Left lung (tissue), 10 donors: Measurements from ENCODE around the gene PABPN1. TPM values are rescaled to one million over a fixed set of nuclear protein-coding genes. Genes with fewer than 3 reads are reported as not detected.

Experiments
- ATAC-seq: fragments of 200-7000 bp; cut with Tn5 transposase; one replicate; pipeline ENCODE4 v1.9.1; 2020; ENCODE audit warnings: moderate library complexity
- DNase-seq, 4 donors: peaks; one replicate each; pipeline ENCODE4 v3.0.0-alpha.2; 2013 to 2020
- H3K27ac ChIP-seq, 2 donors: fragments of 200-600 bp; sonication (generic) in 1 of 2; one replicate each; pipeline versions ENCODE4 v1.5.0 to v1.8.0; 2020 to 2021
- H3K27me3 ChIP-seq, 2 donors: fragments of 200-600 bp; sonication (generic) in 1 of 2; one replicate each; pipeline versions ENCODE4 v1.5.0 to v1.8.0; 2020 to 2021
- H3K36me3 ChIP-seq, 2 donors: fragments of 200-600 bp; sonication (generic) in 1 of 2; one replicate each; pipeline versions ENCODE4 v1.5.0 to v1.8.0; 2020 to 2021
- H3K4me1 ChIP-seq, 2 donors: fragments of 200-600 bp; one replicate each; pipeline ENCODE4 v1.8.0; 2021
- H3K4me3 ChIP-seq, 2 donors: fragments of 200-600 bp; sonication (generic) in 1 of 2; one replicate each; pipeline versions ENCODE4 v1.5.0 to v1.8.0; 2020 to 2021; ENCODE audit warnings: mild to moderate bottlenecking in 1 of 2
- H3K9me3 ChIP-seq, 2 donors: fragments of 200-600 bp; sonication (generic) in 1 of 2; one replicate each; pipeline versions ENCODE4 v1.5.0 to v1.8.0; 2020 to 2021
- intact Hi-C, 2 donors: fragments of 100-400 bp; cut with DNase I; formaldehyde crosslinking; loops; one replicate each; pipeline versions ENCODE4 v1.11.2 to v1.14.2; 2022
- polyA plus RNA-seq, 6 donors: library from polyadenylated mRNA; unstranded; fragments of 120-200 nt; gene quantifications; one replicate each; pipeline ENCODE4 v1.2.1, GENCODE V29; 2013; ENCODE audit not compliant: insufficient read length in 6 of 6
- total RNA-seq, 2 donors: library from RNA; stranded (reverse); fragmentation: NEBNext Ultra II Directional; extraction: Animal tissue kit (Norgen Biotek cat#: 25700); gene quantifications; one replicate each; pipeline ENCODE4 v1.2.1, GENCODE V29; 2021
- TF ChIP-seq, protein P1 (sequence below), 2 donors: fragments of 200-600 bp; sonication (generic) in 1 of 2; IDR thresholded peaks; one replicate each; pipeline versions ENCODE4 v1.5.0 to v1.8.0; 2021; ENCODE audit warnings: antibody characterized with exemption in 2 of 2
- donor health status: DM: no; HTN: yes; CAD: no.
- donor health status: DM: no; HTN: no; CAD: no.

PABPN1 gene
- total and polyA plus RNA-seq, 8 donors: 119 to 256 (median 198) TPM

DNA sequence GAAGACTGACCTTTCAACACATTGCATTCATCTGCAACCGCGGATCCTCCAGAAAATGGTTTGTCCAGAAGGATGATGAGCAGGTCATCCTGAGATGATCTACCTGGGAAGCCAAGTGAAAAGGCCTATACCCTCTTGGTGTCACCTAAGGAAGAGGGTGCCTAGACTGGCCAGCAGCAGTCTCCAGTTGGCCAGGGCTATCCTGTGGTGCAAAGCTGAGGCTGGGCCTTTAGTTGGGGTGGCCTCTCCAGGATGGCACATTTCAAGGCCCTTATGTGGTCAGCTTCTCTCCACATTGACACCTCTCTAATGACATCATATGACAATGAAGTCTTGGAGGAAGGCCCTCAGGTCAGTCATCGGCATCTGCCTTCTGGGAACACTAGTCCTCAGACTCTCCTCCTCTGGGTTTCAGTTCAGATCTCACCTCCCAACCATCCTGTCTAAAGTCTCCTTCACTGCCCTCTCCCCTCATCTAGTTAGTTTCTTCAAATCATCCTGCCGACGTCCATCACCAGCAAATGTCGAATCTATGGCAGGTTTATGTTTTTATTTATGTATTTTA lies 34.7 kb downstream of the PABPN1 start:
- Histone ChIP-seq H3K27me3 (peaks cover 0 to 42% of the 10 kb centered on the region in 2 donors), H3K36me3 (peaks cover 0 to 6% of the 10 kb centered on the region in 2 donors), H3K9me3 (no peaks in the 10 kb centered on the region), H3K4me1 (peaks cover 3 to 15% of the 10 kb centered on the region in 2 donors), H3K4me3 (no peak overlapping the region), H3K27ac (no peak overlapping the region)
- DNase-seq: no peak
- ATAC-seq: no peak
- TF ChIP-seq, protein P1, sequence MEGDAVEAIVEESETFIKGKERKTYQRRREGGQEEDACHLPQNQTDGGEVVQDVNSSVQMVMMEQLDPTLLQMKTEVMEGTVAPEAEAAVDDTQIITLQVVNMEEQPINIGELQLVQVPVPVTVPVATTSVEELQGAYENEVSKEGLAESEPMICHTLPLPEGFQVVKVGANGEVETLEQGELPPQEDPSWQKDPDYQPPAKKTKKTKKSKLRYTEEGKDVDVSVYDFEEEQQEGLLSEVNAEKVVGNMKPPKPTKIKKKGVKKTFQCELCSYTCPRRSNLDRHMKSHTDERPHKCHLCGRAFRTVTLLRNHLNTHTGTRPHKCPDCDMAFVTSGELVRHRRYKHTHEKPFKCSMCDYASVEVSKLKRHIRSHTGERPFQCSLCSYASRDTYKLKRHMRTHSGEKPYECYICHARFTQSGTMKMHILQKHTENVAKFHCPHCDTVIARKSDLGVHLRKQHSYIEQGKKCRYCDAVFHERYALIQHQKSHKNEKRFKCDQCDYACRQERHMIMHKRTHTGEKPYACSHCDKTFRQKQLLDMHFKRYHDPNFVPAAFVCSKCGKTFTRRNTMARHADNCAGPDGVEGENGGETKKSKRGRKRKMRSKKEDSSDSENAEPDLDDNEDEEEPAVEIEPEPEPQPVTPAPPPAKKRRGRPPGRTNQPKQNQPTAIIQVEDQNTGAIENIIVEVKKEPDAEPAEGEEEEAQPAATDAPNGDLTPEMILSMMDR (IDR thresholded peaks at IDR 0.05): no peak
- intact Hi-C loops: no loop called here

DNA sequence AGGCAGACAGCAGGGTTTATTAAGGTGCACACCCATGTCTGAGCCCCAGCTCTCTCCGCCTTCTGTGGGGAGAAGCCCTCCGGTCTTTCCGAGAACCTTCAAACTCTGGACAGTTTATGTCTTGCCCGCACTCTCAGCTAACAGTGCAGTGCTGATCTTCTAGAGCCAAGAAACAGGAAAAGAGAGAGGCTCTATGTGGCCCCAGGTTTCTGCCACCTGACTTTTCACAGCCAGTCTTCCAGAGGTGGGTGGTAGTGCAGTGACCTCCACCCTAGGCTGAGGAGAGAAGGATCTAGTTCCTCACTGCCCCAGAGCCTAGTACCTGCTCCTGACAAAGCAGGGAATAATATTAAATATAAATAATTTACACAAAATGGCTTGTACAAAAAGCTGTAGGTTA lies 35.4 kb downstream of the PABPN1 start:
- TF ChIP-seq, protein P1 (IDR thresholded peaks at IDR 0.05): no peak
- Histone ChIP-seq H3K27me3 (peaks cover 0 to 35% of the 10 kb centered on the region in 2 donors), H3K36me3 (peaks cover 0 to 6% of the 10 kb centered on the region in 2 donors), H3K9me3 (no peaks in the 10 kb centered on the region), H3K4me1 (peaks cover 2 to 12% of the 10 kb centered on the region in 2 donors), H3K4me3 (no peak overlapping the region), H3K27ac (no peak overlapping the region)
- ATAC-seq (no peak), DNase-seq (no peak)
- intact Hi-C loops: no loop called here

DNA sequence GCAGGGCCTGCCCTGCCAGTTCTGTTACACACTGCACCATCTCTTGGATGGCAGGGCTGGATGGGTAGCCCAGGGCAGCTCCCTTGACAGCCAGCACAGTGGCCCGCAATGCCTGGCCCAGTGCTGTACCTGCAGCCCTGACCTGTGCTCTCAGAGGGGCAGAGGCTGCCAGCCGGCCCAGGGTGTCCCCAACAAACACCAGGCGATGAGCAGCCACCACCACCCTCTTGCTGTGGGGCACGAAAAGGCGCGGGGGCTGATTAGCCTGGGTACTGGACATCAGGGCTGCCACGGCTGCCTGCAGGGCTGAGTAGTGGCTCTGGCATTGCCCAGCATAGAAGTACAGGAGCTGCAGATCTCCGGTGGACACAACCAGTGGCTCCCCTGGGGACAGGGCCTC lies 36.0 kb downstream of the PABPN1 start:
- H3K36me3 ChIP-seq: peaks cover 0 to 6% of the 10 kb centered on the region in 2 donors
- H3K27me3 ChIP-seq: peaks cover 0 to 30% of the 10 kb centered on the region in 2 donors
- no peak overlapping the region for H3K27ac ChIP-seq
- ATAC-seq: no peak
- H3K9me3 ChIP-seq: no peaks in the 10 kb centered on the region
- H3K4me3 ChIP-seq: no peak overlapping the region
- TF ChIP-seq, protein P1 (IDR thresholded peaks at IDR 0.05): no peak
- DNase-seq: peak in 1 of 4 donors; percentile 65
- intact Hi-C loops: no loop called here
- peaks cover 0 to 6% of the 10 kb centered on the region in 2 donors for H3K4me1 ChIP-seq

DNA sequence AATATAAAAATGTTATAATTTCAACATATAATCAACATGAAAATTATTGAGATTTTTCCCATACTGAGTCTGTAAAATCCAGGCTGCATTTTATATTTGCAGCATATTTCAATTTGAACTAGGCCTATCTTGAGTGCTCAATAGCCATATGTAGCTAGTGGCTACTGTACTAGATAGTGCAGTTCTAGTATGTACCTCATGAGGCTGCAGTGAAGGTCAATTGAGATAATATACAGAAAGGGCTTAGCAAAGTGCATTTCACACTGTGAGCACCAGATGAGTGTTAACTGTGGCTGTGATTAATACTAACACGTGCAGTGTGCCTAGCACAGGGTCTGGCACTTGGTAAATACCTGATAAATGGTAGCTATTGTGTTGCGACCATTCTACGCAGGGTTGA lies 36.8 kb downstream of the PABPN1 start:
- TF ChIP-seq, protein P1 (IDR thresholded peaks at IDR 0.05): no peak
- Histone ChIP-seq H3K27me3 (peaks cover 0 to 30% of the 10 kb centered on the region in 2 donors), H3K27ac (no peak overlapping the region), H3K4me3 (no peak overlapping the region), H3K36me3 (peaks cover 0 to 6% of the 10 kb centered on the region in 2 donors), H3K4me1 (no peaks in the 10 kb centered on the region), H3K9me3 (no peaks in the 10 kb centered on the region)
- intact Hi-C loops: no loop called here
- DNase-seq (no peak), ATAC-seq (no peak)

DNA sequence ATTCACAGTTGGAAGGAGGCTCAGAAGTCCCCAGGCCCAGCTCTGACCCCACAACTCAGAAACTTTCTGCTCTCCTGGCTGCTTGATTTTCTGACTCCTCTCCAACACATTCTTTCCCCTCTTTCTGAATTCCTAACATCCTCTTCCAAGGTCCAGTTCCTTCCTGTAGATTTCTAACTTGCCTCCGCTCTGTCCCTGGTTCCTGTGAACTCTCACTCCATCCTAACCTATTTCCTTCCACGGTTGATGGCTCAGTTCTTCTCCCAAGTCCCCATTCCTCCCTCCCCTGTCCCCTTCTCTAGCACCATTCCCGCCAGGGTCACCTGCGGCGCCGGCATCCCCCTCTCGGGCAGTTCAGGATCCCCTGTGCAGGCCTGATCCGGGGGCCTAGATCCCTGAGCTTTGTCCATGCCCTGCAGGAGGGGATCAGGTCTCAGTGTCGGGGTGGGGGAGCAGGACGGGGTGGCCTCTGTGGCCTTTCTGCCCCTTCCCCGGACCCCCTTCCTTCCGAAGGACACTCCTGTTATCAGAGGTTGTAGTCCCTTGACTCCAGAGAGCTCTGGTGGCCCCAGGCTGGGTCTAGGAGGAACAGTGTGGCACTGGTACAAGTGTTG lies 37.4 kb downstream of the PABPN1 start:
- Histone ChIP-seq H3K4me3 (no peak overlapping the region), H3K4me1 (no peaks in the 10 kb centered on the region), H3K36me3 (peaks cover 0 to 6% of the 10 kb centered on the region in 2 donors), H3K9me3 (no peaks in the 10 kb centered on the region), H3K27me3 (peaks cover 0 to 30% of the 10 kb centered on the region in 2 donors), H3K27ac (no peak overlapping the region)
- DNase-seq: peak in 1 of 4 donors; percentile 72
- no peak for ATAC-seq
- intact Hi-C loops: no loop called here
- TF ChIP-seq, protein P1 (IDR thresholded peaks at IDR 0.05): no peak
